GM19438 (cell line): ENCODE results near the gene FIS1.
"Not testable (repeated sequence)": the region's sequence is repeated elsewhere in the genome, so short reads cannot be mapped to it uniquely, and the experiment has no call there.

ENCODE experiments used
- ATAC-seq: cut with Tn5 transposase; IDR thresholded peaks from one replicate; pipeline ENCODE4 v1.9.1; 2021; ENCODE audit warnings: low read depth; ENCODE audit not compliant: unreplicated experiment

Gene FIS1

DNA sequence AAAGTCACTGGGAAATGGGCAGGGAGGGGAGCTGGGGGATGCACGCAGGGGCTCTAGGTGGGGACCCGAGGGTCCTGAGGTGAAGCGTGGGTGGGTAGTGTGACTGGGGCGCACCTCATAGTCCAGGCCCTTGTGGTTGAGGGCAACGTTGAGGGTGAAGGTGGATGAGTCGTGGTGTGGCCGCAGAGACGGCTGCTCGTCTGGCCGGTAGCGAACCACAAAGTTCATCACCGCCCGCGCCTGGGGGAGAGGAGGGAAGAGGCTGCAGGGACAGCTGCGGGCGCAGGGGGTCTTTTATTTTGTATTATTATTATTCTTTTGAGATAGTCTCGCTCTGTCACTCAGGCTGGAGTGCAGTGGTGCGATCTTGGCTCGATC, 38.2 kb downstream of the FIS1 start:
- no peak for ATAC-seq

DNA sequence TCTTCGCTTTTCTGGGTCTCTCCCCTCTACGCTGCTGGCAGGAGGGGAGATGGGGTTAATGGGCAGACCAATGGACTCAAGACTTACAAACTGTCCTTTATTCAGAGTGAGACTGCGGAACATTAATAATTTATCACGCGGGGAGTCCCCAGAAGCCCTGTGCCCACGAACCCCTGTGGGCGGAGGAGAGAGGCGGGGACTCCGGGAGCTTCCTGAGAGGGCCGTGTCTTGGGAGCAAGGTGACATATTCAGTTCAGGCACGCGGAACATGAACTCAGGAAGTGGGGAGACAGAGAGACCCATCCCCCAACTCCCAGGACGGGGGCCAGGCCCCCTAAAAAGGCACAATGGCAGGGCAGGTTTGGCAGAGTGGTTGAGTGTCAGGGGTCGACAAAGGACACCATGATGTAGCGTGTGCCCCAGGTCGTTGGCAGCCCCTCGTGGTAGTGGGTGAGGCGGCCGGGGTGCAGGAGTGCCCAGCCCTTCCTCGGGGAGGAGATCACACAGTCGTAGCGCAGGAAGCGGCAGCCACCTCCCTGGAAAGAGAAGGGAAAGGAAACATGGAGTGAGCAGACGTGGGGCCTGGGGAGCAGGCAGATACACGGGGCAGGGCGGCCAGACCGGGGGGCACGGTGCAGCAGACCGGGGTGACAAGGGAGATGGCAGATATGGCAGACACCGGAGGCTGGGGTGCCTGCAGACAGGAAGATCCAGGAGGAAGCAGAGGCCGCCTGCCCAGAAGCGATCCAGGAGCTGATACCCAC, 38.8 kb downstream of the FIS1 start:
- ATAC-seq, result no peak

DNA sequence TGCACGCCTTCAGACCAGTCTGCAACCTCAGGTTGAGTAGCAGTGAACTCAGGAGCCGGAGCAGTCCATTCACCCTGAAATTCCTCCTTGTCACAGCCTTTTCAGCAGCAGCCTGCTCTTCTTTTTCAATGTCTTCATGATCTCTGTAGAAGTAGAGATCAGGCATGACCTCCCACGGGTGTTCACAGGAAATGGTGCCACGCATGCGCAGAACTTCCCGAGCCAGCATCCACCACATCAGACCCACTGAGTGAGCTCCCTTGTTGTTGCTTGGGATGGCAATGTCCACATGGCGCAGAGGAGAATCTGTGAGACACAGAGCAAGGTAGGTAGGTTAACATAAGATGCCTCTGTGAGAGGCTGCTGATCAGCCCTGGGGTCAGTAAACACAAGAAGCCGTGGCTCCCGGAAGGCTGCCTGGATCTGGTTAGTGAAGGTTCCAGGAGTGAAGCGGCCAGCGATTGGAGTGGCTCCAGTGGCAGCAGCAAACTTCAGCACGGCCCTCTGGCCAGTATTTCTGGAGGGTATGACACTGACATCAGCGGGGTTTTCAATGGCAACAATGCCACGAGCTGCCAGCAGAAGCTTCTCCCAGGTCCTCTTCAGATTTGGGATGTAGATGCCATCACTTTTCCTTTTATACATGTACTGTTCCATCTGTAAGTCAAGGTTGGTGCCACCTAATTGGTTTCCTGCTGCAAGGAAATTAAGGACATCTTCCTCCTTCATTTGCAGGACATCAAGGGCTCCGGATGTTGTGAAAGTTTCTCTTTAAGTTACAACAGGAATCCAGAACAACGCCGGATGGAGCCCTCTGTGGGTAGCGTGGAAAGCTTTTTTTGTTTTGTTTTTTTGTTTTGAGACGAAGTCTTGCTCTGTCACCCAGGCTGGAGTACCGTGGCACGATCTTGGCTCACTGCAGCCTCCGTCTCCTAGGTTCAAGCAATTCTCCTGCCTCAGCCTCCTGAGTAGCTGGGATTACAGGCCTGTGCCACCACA, 40.8 kb downstream of the FIS1 start:
- ATAC-seq, result not testable (repeated sequence)

DNA sequence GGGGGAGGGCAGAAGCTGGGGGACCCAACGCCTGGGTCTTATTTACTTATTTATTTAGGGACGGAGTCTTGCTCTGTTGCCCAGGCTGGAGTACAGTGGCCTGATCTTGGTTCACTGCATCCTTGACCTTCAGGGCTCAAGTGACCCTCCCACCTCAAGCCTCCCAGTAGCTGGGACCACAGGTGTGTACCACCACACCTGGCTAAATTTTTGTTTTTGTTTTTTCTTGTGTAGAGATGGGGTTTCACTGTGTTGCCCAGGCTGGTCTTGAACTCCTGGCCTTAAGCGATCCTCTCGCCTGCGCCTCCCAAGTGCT, 42.3 kb downstream of the FIS1 start:
- no peak for ATAC-seq

DNA sequence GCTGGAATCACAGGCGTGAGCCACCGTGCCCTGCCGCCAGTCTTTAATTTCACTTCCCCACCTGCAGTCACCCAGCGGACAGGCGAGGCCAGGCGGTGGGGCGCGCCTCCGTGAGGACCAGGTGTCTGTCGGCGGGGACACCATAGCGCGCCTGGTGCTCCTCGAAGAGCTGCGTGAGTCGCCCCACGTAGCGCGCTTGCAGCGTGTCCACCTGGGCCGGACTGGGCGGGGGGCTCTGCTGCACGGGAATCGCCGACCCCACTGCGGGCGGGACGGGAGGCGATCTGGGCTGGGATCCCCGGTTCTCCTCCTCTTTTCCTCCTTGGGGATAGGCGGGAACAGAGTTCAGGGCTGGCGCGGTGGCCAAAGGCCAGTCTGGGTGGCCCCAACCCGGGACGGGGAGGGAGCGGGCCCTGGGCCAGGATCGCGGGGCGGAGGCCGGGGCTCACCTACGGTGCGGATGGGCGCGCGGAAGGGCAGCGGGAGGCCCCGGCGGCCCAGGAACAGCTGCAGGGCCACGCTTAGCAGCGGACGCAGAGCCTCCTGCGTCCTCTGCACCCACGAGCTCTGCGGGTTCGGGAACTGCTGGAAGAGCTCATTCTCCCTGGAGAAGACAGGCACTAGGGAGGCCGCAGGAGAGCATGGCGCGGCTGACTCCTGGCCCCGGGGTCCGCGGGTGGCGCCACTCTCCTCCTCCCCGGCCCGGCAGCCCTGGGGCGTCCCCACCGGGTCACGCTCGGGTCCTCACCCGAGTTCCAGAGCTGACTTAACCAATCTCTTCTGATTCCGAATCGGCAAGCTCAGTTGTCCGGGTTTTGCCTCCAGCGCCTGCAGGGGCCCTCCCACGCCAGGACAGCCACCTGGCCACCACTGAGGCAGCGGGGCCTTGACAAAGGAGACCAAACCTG, 42.9 kb downstream of the FIS1 start:
- no peak for ATAC-seq

DNA sequence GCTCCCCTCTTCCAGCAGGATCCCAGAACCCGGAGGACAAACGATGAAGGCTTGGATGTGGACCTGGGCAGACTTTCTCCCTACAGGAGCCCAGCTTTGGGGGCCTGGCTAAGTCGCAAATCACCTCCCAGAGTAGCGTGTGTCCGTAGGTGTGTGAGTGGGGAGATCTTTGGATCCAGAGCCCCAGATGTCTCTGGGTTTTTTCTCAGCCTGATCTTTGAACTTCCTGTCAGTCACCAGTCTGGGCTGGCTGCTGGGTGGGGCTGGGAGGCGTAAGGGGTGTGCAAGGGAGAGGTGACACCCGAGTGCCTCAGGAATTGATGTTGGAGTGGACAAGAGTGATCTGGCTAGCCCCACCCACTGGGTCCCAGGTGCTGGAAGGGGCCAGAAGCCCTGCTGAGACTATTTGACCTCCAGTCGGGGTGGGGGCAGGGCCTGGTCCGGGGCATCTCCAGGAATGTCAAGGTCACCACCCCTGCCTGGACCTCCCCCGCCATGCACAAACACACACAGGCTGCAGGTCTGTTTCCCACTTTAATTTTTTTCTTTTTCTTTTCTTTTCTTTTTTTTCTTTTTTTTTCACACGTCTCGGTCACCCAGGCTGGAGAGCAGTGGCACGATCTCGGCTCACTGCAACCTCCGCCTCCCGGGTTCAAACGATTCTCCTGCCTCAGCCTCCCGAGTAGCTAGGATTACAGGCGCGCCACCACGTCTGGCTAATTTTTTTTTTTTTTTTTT, 43.9 kb downstream of the FIS1 start, which contains the start of gene MOGAT3:
MOGAT3 (minus strand) TSS at position 175 of the 738 bp plus-strand sequence. CDS start 182 bp downstream, outside the sequence.
- ATAC-seq, result no peak

DNA sequence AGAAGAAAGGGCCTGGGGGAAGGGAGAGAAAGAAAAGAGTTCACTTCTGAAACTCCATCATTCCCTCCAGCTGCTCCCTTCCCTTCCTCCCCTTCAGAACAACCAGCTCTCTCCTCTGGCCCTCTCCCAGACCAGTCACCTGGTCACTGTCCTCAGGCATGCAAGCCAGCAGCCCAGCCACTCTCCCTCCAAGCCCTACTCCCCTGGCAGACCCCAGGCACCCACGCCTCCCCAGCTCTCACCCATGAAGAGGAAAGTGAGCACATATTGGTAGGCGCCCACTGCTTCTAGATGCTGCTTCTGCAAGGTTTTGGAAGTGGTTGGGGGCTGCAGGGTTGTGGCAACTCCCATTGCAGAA, 44.4 kb downstream of the FIS1 start:
- no peak for ATAC-seq

DNA sequence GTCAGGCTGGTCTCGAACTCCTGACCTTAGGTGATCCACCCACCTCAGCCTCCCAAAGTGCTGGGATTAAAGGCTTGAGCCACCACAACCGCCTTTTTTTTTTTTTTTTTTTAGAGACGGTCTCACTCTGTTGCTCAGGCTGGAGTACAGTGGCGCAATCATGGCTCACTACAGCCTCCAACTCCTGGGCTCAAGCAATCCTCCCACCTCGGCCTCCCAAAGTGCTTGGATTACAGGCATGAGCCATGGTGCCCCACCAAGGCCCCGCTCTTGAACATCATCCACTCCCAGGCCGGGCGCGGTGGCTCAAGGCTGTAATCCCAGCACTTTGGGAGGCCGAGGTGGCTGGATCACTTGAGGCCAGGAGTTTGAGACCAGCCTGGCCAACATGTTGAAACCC, 45.4 kb downstream of the FIS1 start:
- ATAC-seq, result not testable (repeated sequence)

DNA sequence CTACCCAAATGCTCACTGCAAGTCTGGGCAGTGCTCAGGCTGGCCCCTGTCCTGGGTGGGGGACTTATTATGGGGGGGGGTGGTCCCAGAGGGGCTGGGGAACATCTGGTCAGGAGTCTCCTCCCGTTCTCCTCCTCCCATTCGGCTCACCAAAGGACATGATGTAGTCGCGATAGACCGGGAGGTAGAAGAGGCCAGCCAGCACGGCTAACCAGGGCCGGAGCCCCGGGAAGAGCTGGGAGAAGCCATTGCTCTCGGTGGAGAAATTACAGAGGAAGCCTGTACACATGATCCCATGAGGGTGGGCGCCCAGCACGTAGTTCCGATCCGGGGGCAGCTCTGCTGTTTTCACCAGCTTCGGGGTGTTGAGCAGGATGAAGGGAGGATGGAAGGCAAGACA, 46.4 kb downstream of the FIS1 start:
- no peak for ATAC-seq

DNA sequence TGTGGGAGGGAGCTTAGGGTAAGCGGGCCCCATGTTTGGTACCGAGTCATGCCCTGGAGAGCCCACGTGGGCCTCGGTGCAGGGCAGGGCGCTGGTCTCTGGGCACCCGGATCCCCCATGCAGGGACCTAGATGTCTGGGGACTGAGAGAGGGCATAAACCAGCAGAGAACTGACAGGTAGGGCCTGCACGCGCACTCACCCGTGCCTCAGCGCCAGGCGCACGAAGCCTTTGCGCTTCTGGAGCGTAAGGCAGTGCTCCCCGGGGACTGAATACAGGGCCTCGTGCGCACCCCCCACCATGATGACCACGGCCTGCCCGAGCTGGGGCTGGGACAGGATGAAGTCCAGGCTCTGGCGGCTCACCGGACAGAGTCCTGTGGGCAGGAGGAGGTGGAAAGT, 46.9 kb downstream of the FIS1 start:
- no peak for ATAC-seq

DNA sequence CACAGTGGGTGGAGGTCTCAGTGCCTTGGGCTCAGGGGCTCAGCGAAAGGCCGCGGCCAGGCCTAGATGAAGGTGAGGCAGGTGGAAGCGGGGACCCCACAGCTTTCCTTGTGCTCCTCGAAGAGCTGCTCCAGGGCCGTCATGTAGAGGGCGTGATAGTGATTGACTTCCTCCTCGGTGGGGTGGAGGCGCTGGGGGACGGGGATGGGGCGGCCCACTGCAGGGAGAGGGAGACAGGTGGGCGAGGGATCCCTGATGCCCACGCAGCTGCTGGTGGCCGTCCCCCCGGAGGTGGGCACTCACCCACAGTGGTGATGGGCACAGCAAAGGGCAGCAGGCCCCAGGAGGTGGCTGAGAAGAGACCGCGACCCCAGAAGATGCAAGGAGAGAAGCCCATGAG, 49.0 kb downstream of the FIS1 start:
- no peak for ATAC-seq
